HFFc6 (cell line): ENCODE results near the gene TIMM10. TPM values are rescaled to one million over a fixed set of nuclear protein-coding genes. Genes with fewer than 3 reads are reported as not detected.

ENCODE experiments used
- DNase-seq: peaks from one replicate; pipeline ENCODE4 v3.0.0-alpha.2; 2018
- H3K27ac Mint-ChIP-seq: 2 replicates; pipeline ENCODE4 v1.8.0; 2020; ENCODE audit warnings: mild to moderate bottlenecking, mixed read lengths
- H3K27me3 Mint-ChIP-seq: 2 replicates; pipeline ENCODE4 v1.8.0; 2021; ENCODE audit warnings: mild to moderate bottlenecking, moderate library complexity, mixed read lengths; ENCODE audit not compliant: insufficient read depth
- H3K36me3 Mint-ChIP-seq: 2 replicates; pipeline ENCODE4 v1.8.0; 2021; ENCODE audit warnings: low read depth, mixed read lengths
- H3K4me1 Mint-ChIP-seq: 2 replicates; pipeline ENCODE4 v1.8.0; 2020; ENCODE audit warnings: low read depth, mixed read lengths
- H3K4me3 Mint-ChIP-seq: 2 replicates; pipeline ENCODE4 v1.8.0; 2020; ENCODE audit warnings: mild to moderate bottlenecking, moderate library complexity, mixed read lengths
- H3K9me3 Mint-ChIP-seq: 2 replicates; pipeline ENCODE4 v1.8.0; 2020; ENCODE audit warnings: mild to moderate bottlenecking, mixed read lengths
- CTCF ChIP-seq: fragments of 200-600 bp; sonication (generic); IDR thresholded peaks from 2 replicates; pipeline ENCODE4 v1.5.0; 2021; ENCODE audit warnings: antibody characterized with exemption, mild to moderate bottlenecking
- total RNA-seq, 6 experiments: library from RNA; stranded (reverse); fragmentation: NEBNext Ultra II Directional; extraction: Animal tissue kit (Norgen Biotek cat#: 25700); gene quantifications; 2 replicates in 1 of 6; 3 replicates in 5 of 6; pipeline ENCODE4 v1.2.3, GENCODE V29; 2021

TIMM10 gene
- total RNA-seq, 6 experiments from 2014 or later = 43.6 to 72.9 (median 58.4) TPM

- peak overlapping the region; percentile 94 for H3K4me3 Mint-ChIP-seq
- H3K4me1 Mint-ChIP-seq = peaks cover 22% of the 10 kb centered on the region
- no peaks in the 10 kb centered on the region for H3K9me3 Mint-ChIP-seq
- no peak for DNase-seq
- H3K36me3 Mint-ChIP-seq = peaks cover 7% of the 10 kb centered on the region
- no peaks in the 10 kb centered on the region; the same call in none of the 2 replicates for H3K27me3 Mint-ChIP-seq
- peak overlapping the region; percentile 79 for H3K27ac Mint-ChIP-seq
- TF ChIP-seq CTCF = no peak
Observed at GRCh38 chr11:57530215-57530595, 349 bp downstream of the TIMM10 start.

GRCh38 chr11:57529012-57529411 lies 1.5 kb downstream of the TIMM10 start:
- H3K4me3 Mint-ChIP-seq = no peak overlapping the region
- DNase-seq = no peak

GRCh38 chr11:57527056-57527631 lies 3.4 kb downstream of the TIMM10 start:
- no peak overlapping the region for H3K4me3 Mint-ChIP-seq
- no peaks in the 10 kb centered on the region for H3K9me3 Mint-ChIP-seq
- peaks cover 22% of the 10 kb centered on the region for H3K4me1 Mint-ChIP-seq
- H3K27ac Mint-ChIP-seq = no peak overlapping the region
- TF ChIP-seq CTCF = peak; percentile 98
- DNase-seq = peak; percentile 41
- no peaks in the 10 kb centered on the region; the same call in 1 of the 2 replicates for H3K27me3 Mint-ChIP-seq
- peaks cover 12% of the 10 kb centered on the region for H3K36me3 Mint-ChIP-seq

More at GRCh38 chr11:57529012-57529411, 1.5 kb downstream of the TIMM10 start:
- H3K27ac Mint-ChIP-seq = no peak overlapping the region
- H3K4me1 Mint-ChIP-seq = peaks cover 22% of the 10 kb centered on the region
- no peaks in the 10 kb centered on the region; the same call in 1 of the 2 replicates for H3K27me3 Mint-ChIP-seq
- TF ChIP-seq CTCF = no peak
- H3K36me3 Mint-ChIP-seq = peaks cover 12% of the 10 kb centered on the region
- no peaks in the 10 kb centered on the region for H3K9me3 Mint-ChIP-seq

GRCh38 chr11:57523419-57523818 lies 7.1 kb downstream of the TIMM10 start:
- H3K4me1 Mint-ChIP-seq = no peaks in the 10 kb centered on the region
- H3K4me3 Mint-ChIP-seq = no peak overlapping the region
- no peak for DNase-seq
- TF ChIP-seq CTCF = no peak
- no peaks in the 10 kb centered on the region for H3K9me3 Mint-ChIP-seq
- peaks cover 3% of the 10 kb centered on the region for H3K27me3 Mint-ChIP-seq
- peaks cover 12% of the 10 kb centered on the region for H3K36me3 Mint-ChIP-seq
- H3K27ac Mint-ChIP-seq = no peak overlapping the region

GRCh38 chr11:57521116-57521515 lies 9.4 kb downstream of the TIMM10 start:
- TF ChIP-seq CTCF = no peak
- Mint-ChIP-seq H3K27me3 (peaks cover 3% of the 10 kb centered on the region; the same call in 1 of the 2 replicates), H3K27ac (no peak overlapping the region), H3K36me3 (peaks cover 9% of the 10 kb centered on the region), H3K4me3 (no peak overlapping the region), H3K9me3 (no peaks in the 10 kb centered on the region), H3K4me1 (no peaks in the 10 kb centered on the region)
- DNase-seq = no peak
